Measurements from ENCODE around the gene KCNG2. TPM values are rescaled to one million over a fixed set of nuclear protein-coding genes. Genes with fewer than 3 reads are reported as not detected.
A peak's percentile ranks its signal among the peaks of the same experiment; 100 is the strongest.

The KCNG2 gene
- total and polyA plus RNA-seq, 2 donors (not counting 1 experiment from before 2014, with no cell fraction given): not detected

DNA sequence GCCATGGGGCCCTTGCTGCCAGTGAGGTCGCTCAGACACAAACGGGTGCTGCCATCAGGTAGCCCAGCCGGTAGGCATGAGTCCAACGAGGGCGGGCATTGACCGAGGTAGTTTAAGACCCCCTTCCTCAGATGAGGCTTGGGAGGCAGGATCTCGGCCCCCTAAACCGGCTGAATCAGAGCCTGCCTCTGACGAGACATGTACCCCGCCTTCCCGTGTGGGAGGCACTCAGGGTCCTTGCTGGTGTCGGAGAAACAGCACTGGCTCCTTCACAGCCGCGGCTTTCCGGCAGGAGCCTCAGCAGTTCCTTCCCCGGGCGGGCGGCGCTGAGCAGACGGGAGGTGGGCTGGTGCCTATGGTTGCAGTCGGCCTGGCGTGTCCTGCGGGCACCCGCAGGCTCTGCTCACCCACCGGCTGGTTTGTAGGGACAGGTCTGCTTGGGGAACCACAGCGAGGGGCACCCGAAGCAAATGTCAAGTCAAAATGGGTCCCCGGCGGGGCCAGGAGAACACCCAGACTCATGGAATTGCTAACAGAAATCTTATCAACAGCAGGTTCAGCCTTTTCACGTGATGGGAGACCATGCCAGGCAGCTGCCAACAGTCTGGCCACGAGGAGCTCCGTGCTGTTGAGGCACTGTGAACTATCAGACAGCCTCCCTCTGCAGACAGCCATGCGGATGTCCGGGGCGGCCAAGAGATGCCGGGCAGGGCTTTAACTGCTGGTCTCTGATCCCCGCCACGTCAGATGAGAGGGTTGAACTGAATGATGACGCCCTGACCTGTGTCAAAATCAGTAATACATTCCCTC lies 2.8 kb downstream of the KCNG2 start:
- H3K4me2 ChIP-seq (replicated peaks; ENCODE audit: low read depth, low read length, poor library complexity, severe bottlenecking): peak overlapping the region; percentile 79
- intact Hi-C loops (cut with micrococcal nuclease): no loop called here
- H3K4me1 ChIP-seq (ENCODE audit: control insufficient read depth in 2 of 2, insufficient read depth in 2 of 2, low read length in 2 of 2): peaks cover 25 to 26% of the 10 kb centered on the region in 2 donors
- DNase-seq (no peak), ATAC-seq (ENCODE audit: low read depth) (no peak)
- no peak overlapping the region for H2AFZ ChIP-seq (ENCODE audit: insufficient read depth, low read depth, low read length, poor library complexity, severe bottlenecking)
- no peak overlapping the region for H3K27ac Mint-ChIP-seq
- H3K9ac ChIP-seq (ENCODE audit: low read length): no peak overlapping the region
- peaks cover 0 to 13% (median 0%) of the 10 kb centered on the region in 3 donors for H3K9me3 ChIP-seq (ENCODE audit: control extremely low read depth in 1 of 3, control insufficient read depth in 2 of 3, insufficient read depth in 1 of 3, low read length in 2 of 3)
- peaks cover 27% of the 10 kb centered on the region for H3K27me3 Mint-ChIP-seq
- H3K4me3 Mint-ChIP-seq: peak overlapping the region; percentile 75
- peaks cover 0 to 33% (median 17%) of the 10 kb centered on the region in 4 experiments for H3K27me3 ChIP-seq (replicated peaks in 1 of 4; ENCODE audit: control extremely low read depth in 1 of 4, control insufficient read depth in 3 of 4, insufficient read depth in 4 of 4, low read length in 3 of 4)
- CTCF ChIA-PET: no interaction called here
- H3K9me3 Mint-ChIP-seq (ENCODE audit: insufficient read depth): no peaks in the 10 kb centered on the region
- H3K79me2 ChIP-seq (ENCODE audit: control insufficient read depth, insufficient read depth, low read length): no peaks in the 10 kb centered on the region
- peaks cover 31% of the 10 kb centered on the region for H3K4me1 Mint-ChIP-seq
- no peaks in the 10 kb centered on the region for H3K36me3 ChIP-seq (replicated peaks in 1 of 2; ENCODE audit: control extremely low read depth in 1 of 2, control insufficient read depth in 1 of 2, extremely low read depth in 1 of 2, insufficient read depth in 2 of 2, low read length in 1 of 2)
- POLR2A ChIA-PET: no interaction called here
- TF ChIP-seq CTCF (IDR thresholded peaks at IDR 0.05) (no peak), EZH2 (IDR thresholded peaks at IDR 0.05; ENCODE audit: borderline replicate concordance, insufficient read depth, low read depth, low read length, poor library complexity, severe bottlenecking) (no peak)
- H3K4me3 ChIP-seq (ENCODE audit: control extremely low read depth in 1 of 5, extremely low read depth in 1 of 5, insufficient read depth in 1 of 5, low read depth in 2 of 5, low read length in 4 of 5): no peak overlapping the region
- peaks cover 4% of the 10 kb centered on the region for H4K20me1 ChIP-seq (ENCODE audit: control insufficient read depth, insufficient read depth, low read length, poor library complexity, severe bottlenecking)
- 96% methylated on average over 36 of the region's 39 CpGs for WGBS (ENCODE audit: insufficient coverage)
- no peak overlapping the region for H3K27ac ChIP-seq (ENCODE audit: low read length in 2 of 2)

DNA sequence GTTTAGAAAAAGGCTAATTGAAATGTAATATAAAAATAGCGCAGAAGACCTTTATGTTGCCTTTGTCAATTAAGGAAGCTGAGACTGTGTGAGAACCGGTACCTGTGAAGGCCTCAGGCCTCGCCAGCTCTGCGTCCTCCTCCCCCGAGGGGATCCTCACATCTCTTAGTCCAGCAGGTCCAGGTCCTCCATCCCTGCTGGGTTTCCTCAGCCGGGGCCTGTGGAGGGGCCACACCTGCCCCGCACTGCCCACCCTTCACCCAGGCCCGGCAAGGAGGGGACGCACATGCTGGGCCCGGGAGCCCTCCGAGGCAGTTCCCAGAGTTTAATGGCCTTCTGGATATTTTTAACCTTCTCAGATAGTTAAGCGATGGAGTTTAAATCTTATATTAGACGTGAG lies 3.5 kb downstream of the KCNG2 start:
- intact Hi-C loops (cut with micrococcal nuclease): no loop called here
- ATAC-seq (ENCODE audit: low read depth): no peak
- Histone ChIP-seq H3K79me2 (ENCODE audit: control insufficient read depth, insufficient read depth, low read length) (no peaks in the 10 kb centered on the region), H3K9me3 (ENCODE audit: control extremely low read depth in 1 of 3, control insufficient read depth in 2 of 3, insufficient read depth in 1 of 3, low read length in 2 of 3) (peaks cover 0 to 13% (median 0%) of the 10 kb centered on the region in 3 donors), H2AFZ (ENCODE audit: insufficient read depth, low read depth, low read length, poor library complexity, severe bottlenecking) (no peak overlapping the region), H3K4me2 (replicated peaks; ENCODE audit: low read depth, low read length, poor library complexity, severe bottlenecking) (no peak overlapping the region), H3K27ac (ENCODE audit: low read length in 2 of 2) (no peak overlapping the region), H3K27me3 (replicated peaks in 1 of 4; ENCODE audit: control extremely low read depth in 1 of 4, control insufficient read depth in 3 of 4, insufficient read depth in 4 of 4, low read length in 3 of 4) (peaks cover 0 to 33% (median 17%) of the 10 kb centered on the region in 4 experiments), H3K9ac (ENCODE audit: low read length) (no peak overlapping the region), H3K4me3 (ENCODE audit: control extremely low read depth in 1 of 5, extremely low read depth in 1 of 5, insufficient read depth in 1 of 5, low read depth in 2 of 5, low read length in 4 of 5) (no peak overlapping the region), H4K20me1 (ENCODE audit: control insufficient read depth, insufficient read depth, low read length, poor library complexity, severe bottlenecking) (peaks cover 4% of the 10 kb centered on the region), H3K36me3 (replicated peaks in 1 of 2; ENCODE audit: control extremely low read depth in 1 of 2, control insufficient read depth in 1 of 2, extremely low read depth in 1 of 2, insufficient read depth in 2 of 2, low read length in 1 of 2) (no peaks in the 10 kb centered on the region), H3K4me1 (ENCODE audit: control insufficient read depth in 2 of 2, insufficient read depth in 2 of 2, low read length in 2 of 2) (peaks cover 25 to 32% of the 10 kb centered on the region in 2 donors)
- WGBS (ENCODE audit: insufficient coverage): 97% methylated on average over 13 of the region's 13 CpGs
- no peak for DNase-seq
- CTCF ChIA-PET: no interaction called here
- no peak for TF ChIP-seq CTCF (IDR thresholded peaks at IDR 0.05)
- no peak for TF ChIP-seq EZH2 (IDR thresholded peaks at IDR 0.05; ENCODE audit: borderline replicate concordance, insufficient read depth, low read depth, low read length, poor library complexity, severe bottlenecking)
- H3K27ac Mint-ChIP-seq: no peak overlapping the region
- H3K27me3 Mint-ChIP-seq: peaks cover 25% of the 10 kb centered on the region
- no peak overlapping the region for H3K4me3 Mint-ChIP-seq
- POLR2A ChIA-PET: no interaction called here
- no peaks in the 10 kb centered on the region for H3K9me3 Mint-ChIP-seq (ENCODE audit: insufficient read depth)
- H3K4me1 Mint-ChIP-seq: peaks cover 33% of the 10 kb centered on the region
